HG03469 (cell line): Measurements from ENCODE around the gene VAPA.
A peak's percentile ranks its signal among the peaks of the same experiment; 100 is the strongest.

Experiments used
- ATAC-seq: cut with Tn5 transposase; IDR thresholded peaks from one replicate; pipeline ENCODE4 v1.9.1; 2021; ENCODE audit warnings: mild to moderate bottlenecking, moderate library complexity, moderate number of reproducible peaks; ENCODE audit not compliant: unreplicated experiment

VAPA gene

DNA sequence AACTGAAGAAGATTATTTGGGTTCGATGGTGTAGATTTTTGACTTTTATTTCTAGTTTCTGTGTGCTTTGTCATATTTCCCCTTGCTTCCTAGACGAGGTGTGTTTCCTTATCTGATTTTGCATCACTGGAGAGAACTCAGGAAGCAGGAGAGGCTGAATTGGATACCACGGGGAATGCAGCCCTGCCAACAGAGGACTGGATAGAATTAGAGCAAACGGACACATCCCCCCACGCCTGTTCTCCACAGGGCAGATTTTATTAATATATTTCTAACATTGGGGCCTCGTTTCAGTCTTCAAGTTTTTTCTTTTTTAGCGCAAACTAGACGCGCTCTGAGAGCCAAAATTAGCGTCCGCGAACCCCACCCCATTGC, 678 bp upstream of the VAPA start:
- no peak for ATAC-seq

DNA sequence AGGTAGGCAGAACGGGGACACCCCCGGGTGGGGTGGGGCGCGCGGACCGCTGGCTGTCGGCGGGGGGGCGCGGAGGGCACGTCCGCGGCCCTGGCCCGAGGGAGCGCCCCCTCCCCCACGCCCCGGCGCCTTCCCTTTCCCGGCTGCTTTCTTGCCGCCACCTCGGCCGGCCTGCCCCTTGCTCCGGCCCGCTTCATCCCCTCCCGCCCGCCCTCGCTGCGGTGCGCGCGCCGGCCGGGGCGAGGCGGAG, 443 bp downstream of the VAPA start:
- peak; percentile 1 for ATAC-seq

DNA sequence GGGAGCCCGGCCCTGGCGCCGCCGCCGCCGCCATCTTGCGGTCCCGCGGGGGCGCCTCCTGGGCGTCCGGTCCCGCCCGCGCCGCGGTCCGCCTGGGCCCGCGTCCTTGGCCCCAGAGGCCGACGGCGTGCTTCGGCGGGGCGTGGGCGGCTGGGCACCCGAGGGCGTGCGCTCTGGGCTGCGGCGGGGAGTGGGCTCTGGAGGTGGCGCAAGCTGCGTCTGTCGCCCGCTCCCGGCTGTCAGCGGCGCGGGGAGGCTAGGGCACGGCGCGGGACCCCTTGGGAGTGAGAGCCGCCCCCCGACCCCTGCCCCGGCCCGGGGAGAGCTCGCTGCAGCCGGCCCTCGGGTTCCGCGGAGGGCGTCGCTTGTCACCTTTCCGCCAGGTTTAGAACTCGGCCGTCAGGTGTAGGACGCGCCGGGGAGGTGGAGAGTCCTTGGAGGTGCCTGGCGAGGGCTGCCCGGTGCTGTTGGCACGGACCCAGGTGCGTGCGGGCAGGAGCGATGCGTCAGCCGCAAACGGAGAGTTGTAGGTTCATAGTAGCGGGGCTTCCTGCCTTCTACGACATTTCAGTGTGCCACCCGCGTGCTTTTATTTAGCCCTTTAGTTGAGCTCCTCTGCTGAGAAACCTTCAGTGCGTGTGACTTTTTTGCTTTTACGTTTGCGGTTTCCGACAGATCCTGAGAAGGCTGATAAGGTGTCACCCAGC, 921 bp downstream of the VAPA start:
- ATAC-seq: peak; percentile 7

DNA sequence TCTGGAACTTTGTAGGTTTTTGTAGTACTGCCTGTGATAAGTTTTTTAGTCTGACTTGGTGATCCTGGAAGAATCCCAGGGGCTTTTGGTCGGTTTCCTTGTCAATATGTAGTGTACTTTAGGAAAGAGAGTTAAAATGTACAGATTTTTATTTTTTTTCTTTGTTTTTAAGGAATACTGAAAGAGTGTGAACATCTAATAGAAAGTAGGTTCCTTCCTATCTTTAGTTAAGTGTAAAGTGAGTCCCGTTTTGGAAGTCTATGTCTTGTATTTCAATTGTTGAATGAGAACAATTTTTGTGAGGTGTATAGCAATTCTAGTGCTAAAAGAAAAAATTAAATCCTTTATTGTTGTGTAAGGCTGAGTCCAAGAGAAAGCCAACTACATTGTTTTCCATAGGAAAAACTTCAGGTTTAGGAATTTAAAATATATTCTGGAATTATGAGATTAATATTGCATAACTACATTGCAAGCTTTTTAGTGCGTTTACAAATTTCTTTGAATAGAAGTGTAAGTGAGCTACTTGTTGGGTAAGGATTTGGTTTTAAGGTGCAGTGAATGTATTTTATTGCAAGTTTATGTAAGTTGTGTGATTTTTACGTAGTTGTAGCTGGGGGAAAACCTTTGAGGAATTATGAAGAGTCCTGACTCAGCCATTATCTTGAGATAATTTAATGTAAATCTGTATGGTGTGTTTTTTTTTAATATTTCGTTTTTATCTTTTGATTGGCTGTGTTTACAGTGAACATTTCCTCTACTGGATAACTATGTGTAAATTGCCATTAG, 1.7 kb downstream of the VAPA start:
- no peak for ATAC-seq

DNA sequence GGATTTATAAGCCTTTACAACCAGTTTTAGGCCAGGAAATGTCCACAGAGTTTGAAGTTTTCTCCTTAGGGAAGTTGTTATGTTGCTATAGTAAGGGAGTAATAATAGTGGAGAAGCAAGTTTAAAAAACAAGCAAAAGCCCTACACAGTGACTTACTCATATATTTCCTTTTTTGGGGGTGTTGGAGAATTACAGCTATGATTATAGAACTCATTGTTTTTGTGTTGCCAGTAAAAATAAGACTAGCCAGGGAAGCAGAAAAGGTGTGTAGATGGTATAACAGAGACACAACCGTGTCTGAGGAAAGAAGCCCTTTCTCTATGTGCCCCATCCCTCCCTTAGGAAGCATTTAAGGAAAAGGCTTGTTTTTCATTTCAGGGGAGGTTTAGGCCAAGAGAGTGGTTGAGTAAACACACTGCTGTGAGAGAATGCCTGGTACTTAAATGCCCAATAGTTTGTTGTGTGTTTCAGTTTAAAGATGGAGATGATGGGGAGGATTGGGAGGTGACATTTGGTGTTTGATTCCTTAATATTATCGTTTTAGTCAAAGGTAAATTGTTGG, 2.3 kb downstream of the VAPA start:
- no peak for ATAC-seq

DNA sequence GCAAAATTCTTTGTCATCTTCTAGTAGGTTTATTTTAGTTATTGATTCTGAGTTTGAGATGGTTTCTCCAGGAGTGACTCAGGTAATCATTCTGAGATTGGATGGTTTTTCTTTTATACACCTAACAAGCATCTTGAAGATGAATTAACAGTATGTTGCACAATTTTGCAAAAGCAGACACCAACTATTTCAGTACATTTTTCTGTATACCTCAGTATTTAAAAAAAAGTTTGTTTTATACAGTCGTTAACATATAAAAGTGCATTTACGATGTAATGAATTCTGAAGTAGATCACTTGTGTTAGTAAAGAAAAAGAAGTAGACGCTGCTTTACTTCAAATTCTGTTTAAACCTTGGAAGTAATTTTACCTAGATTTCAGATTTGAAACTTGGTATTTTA, 3.0 kb downstream of the VAPA start:
- no peak for ATAC-seq

DNA sequence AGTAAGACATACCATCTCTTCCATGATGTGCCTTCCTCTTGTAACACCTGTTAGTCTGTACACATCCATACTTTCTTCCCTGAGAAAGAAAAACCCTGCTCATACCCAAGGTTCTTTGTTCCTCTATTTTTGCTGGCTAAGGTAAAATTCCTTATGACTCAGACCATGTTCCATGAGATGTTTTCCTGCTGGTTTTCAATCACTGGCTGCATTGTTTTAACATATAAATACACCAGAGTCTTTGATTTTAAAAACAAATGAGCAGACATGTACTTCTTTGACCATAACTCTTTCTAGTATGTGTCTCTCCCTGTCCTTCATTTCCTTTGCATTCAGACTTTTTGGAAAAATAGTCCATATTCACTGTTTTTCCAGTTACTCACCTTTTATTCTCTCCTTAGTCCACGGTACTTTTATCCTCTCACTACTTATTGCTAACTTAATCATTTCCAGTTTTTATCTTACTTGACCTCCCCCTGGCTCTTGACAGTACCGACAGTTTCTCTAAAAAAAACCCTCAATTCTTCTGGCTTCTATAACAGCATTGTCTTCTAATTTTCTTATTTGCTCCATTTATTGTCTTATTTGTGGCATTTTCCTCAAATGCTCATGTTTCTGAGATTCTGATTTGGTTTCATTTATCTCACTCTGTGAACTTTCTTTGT, 4.3 kb downstream of the VAPA start:
- no peak for ATAC-seq

DNA sequence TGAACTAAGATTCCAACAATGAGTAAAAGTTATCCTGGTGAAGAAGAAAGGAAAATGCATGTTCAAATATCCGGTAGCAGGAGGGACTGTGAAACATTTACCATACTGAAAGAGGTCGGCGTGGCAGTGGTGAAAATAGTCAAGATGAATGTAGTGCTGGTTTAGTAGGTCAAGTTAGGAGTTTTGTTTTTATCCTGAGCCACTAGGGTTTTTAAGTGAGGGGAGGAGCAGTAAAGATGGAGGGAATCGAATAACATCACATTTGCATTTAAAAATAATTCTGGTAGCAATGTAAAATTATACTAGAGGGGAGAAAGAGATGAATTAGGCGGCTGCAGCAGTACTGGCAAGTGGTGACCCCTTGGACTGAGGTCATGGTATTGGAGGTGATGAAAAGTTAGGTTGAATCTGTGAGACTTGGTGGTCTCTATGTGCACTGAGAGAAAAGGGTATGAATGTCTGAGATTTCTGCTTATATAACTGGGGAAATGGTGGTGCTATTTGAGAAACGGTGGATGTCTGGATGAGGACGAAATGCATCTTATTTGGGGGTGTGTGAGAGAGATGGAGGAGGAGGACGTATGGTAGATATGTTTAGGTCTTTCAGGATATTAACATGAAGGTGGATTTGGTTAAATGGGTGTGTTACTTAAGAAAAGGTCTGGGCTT, 5.9 kb downstream of the VAPA start:
- ATAC-seq: no peak

DNA sequence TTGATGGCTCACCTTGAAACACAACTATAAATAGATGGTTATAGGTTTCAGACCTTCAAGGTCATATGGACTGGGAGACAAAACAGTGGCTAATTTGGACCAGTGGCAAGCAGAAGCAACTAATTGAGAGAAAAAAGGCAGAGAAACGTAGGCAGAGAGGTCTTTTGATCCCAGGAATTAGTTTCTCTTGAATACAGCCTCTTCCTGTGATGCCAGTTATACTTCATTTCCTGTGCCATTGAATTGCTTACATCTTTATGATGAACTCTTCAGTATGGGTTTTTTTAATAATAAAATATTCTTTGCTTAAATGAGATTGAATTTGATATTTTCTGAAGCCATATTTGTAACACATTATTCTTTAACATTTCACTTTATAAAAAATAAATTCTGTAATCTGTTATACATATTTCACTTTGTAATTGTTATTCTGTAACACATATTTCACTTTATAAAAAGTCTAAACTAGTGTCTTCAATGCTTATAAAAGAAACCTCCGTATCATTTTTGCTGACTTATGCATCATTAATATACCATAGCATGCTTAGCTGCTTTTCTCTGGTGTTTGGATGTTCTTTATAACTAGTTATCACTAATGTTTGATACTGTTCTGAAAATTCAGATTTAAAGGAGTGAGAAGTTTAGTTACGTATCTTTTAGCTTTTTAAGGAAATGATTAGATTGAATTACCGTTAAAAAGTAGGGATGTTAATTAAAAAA, 8.9 kb downstream of the VAPA start:
- ATAC-seq: no peak

DNA sequence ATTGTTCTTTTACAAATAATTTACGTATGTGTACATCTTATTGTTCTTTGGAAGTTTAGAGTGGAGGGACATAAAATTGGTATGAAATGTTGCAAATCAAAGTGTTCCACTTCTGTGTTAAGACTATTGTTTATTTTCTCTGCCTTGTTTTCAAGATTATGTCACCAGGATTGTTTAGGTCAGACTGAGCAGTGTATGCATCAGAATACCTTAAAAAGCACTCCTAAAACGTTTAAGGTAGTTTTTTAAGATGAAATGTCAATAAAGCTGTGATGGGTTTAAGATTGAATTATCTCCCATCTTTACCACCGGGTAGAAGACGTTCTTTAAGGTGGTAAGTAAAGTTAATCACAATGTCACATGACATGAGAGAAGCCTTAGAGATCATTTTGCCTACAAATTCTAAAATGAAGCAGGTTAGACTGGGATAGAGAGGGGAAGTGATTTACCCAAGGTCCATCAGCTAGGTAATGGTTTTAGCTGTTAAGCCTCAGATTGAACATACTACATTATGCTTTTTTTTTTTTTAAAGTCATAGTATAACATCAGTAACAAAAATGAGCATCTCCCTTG, 10.6 kb downstream of the VAPA start:
- ATAC-seq: no peak

DNA sequence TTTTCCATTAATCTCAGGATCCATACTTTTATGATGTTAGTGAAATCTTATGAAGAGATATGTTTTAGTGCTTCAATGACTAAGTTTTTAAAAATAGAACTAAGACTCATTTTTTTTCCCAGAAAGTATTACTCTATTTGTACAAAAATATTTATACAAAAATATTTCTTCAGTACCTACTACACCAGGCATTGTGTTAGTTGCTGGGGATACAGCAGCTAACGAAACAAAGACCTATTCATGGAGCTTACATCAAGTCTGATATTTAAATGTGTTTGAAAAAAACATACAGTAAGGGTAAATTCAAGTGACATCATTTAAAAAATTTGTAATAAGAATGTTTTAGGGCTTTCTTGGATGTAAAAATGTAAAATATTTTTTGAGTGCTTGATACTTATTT, 11.6 kb downstream of the VAPA start:
- no peak for ATAC-seq

DNA sequence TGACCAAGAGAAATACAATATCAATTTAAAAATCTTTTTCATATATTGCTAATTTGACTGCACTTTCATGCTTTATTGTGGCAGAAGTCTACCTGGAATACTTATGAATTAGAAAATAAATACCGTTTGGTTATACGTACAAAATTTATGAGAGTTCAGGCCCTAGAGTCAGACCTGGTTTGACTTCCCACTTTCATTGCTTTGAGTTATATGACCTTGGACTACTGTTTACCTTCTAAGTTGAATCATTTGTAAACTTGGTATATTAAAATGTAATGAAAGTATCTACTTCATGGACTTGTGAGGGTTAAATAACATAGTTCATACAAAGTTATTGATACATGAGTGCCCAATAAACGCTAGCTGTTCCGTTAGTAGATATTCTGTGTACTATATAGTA, 12.0 kb downstream of the VAPA start:
- ATAC-seq: no peak

DNA sequence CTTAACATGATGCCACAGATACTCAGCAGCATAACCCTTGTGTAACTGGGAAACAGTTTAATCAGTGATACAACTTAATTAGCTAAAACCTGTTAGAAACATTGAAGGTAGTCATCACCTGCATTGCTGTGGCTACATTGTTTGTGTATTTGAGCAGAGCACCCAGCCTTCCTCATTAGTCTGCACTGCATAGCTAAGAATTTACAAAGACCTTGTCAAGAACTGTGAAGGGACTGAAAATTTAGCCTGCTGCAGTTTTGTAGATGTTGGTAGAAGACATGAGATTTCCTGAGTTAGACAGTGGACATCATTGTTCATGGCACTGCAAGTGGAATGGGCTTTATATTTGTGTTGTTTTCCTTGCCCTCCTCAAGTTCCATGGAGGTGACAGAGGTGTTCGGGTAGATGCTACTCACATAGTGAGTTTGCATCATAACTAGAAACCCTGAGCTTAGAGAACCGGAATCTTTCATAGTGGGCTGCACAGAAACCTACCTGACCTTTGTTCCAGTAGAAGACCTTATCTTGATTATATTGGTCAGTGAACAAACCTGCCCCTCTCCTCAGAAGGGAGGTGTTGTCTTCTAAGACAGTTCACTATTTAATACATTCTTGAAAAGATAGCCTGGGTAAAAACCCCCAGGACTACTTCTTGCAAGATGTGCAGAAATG, 12.5 kb downstream of the VAPA start:
- no peak for ATAC-seq

DNA sequence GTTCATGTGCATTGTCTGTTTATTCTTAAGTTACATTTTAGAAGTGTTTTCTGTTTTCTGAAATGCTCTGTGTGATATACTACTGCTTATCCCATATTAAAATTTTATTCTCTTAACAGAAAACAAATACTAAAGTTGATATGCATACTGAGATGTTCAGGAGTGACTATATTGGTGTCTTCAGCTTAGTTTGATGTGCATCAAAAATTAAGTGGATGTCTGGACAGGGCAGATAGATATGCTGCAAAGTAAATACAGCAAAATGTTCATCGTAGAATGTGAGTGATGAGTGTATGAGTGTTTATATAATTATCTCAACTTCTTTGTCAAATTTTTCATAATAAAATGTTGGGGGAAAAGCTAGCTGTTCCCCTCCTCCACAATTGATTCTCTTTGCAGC, 13.2 kb downstream of the VAPA start:
- no peak for ATAC-seq

DNA sequence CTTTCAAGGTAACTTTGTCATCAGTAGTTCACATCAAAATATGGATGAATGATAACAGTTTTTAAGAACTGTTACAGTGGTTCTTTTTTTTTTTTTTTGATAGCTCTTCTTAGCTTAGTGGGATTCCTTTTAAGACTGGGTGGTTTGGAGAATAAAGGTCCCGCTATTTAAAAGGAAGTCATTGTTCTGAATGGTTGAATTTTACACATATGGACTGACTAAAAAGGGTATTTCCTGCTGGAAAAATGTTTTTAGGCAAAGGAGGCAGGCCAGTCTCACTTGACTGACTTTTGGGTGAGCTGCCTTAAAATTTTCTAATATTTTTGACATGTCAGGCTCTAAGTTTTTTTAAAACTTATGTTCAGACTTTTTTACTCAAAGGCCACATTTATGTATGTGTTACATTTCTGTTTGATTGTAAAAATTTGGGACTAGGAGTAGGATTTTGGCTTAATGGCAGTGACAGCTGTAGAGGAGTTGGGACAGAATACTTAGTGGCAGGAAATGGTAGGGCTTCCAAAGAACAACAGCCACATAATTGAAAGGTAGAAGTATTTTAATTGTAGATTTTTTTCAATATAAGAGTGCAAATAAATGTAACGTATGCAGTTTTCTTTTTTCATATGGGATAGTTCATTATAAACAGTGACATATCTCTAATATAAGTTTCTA, 13.7 kb downstream of the VAPA start:
- no peak for ATAC-seq

DNA sequence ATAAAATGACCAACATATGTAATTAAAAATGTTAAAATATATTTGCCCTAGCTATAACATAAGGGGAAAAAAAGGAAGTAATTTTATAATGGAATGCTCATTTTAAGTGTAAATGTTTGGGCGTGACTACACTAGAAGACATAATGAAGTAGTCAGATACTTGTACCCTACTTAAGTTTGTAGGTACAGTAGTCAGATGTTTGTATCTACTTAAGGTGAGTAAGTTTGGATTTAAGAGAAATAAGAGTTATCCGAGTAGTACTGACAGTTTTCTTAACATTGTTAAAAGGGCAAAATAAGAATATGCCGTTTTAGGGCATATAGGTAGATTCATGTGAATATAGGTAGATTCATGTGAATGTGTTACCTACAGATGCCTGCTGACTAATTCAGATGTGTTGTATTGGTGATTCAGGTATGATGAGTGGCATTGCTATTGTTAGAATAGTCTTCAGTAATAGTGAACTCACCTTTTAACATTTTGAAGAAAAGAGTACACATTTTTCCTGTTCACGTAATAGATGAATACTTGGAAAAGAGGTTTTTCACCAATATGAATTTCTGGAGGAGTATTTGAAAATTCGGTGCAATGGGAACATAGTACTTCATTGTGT, 14.9 kb downstream of the VAPA start:
- ATAC-seq: no peak

DNA sequence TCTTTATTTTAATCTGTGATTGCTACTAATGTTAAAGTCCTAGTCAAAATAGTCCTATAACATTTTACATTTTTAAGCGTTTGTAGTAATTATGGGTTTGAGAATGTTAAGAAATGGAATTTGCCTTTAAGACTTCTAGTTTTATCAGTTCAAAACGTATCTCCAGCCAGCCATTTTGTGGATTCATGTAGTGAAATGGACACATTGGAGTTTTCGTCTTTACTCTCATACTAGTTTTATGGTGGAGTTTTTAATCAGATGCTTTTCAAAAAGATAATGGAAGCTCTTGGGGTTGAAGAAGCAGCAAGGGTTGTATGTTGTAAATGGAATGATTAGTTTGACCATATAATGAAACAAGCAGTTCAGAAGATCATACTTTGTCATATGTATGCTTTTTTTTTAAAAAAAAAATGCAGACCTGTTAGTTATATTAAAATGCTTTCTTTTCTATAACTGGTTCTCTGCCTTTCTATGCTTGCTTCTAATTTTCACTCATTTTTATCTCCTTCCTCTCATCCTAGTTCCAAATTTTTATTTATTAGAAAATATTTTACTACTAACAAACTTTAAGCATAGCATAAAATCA, 16.6 kb downstream of the VAPA start:
- ATAC-seq: no peak

DNA sequence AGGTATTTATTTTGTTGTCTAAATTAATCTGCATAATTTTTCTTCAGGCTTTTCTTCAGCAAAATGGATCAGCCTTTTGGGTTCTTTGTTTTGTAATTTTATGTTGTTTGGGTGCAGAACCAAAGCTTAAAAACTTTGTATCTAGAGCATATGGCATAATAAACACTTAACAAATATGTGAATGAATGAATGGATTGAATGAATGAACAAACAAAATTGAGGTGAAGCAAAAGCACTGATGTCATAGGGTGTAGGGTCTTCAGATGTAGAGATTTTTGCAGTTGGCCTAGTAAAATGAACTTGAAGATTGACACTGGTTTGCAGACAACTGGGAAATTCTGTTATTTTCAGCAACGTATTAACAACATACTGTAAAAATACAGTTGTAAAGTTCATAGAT, 17.3 kb downstream of the VAPA start:
- no peak for ATAC-seq

DNA sequence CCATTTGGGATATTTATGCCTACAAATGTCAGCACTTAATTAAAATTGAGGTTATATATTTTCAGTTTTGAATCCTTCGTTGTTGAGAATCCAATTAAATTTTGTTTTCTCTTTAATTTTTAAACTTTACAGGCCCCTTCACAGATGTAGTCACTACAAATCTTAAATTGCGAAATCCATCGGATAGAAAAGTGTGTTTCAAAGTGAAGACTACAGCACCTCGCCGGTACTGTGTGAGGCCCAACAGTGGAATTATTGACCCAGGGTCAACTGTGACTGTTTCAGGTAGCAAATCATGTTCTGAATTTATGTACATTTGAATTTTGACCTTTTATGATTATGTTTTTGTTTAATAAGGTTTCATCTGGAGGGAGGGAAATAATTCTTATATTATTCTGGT, 17.9 kb downstream of the VAPA start:
- ATAC-seq: no peak
